Measurements from ENCODE around the gene HOXD11.

HOXD11 gene

GRCh38 chr2:176128172-176128981, 21.3 kb downstream of the HOXD11 start:
- DNase-seq (ENCODE audit: low spot score in 2 of 2): no peak
- no peaks in the 10 kb centered on the region for H3K9me3 ChIP-seq
- no peak overlapping the region for H3K4me3 ChIP-seq
- in situ Hi-C loops (cut with MboI; ENCODE audit: low sequenced_read_pairs): loop anchor here (5.0 to 10.0 kb wide), 4 partner anchors 426 to 1026 kb away; no protein-coding TSS in a partner anchor
- peaks cover 11% of the 10 kb centered on the region; the same call in 1 of the 2 replicates for H3K4me1 ChIP-seq
- H3K36me3 ChIP-seq (replicated peaks): no peaks in the 10 kb centered on the region
- H3K27me3 ChIP-seq (ENCODE audit: low read depth): peaks cover 3% of the 10 kb centered on the region; the same call in 1 of the 2 replicates

GRCh38 chr2:176128982-176129796, 22.1 kb downstream of the HOXD11 start, which contains the start of gene HOXD8:
TSS of gene HOXD8 (plus strand) at chr2:176129705. CDS start at chr2:176130367, 662 bp downstream.
- Histone ChIP-seq H3K27me3 (ENCODE audit: low read depth) (no peaks in the 10 kb centered on the region), H3K4me3 (peak within 1 kb of the TSS; percentile 42), H3K4me1 (peaks cover 11% of the 10 kb centered on the region; the same call in 1 of the 2 replicates), H3K36me3 (replicated peaks) (no peaks in the 10 kb centered on the region), H3K9me3 (no peaks in the 10 kb centered on the region)
- peak in 1 of 2 experiments; percentile 83 for DNase-seq (ENCODE audit: low spot score in 2 of 2)
- in situ Hi-C loops (cut with MboI; ENCODE audit: low sequenced_read_pairs): loop anchor here (5.0 to 10.0 kb wide), 4 partner anchors 426 to 1026 kb away; no protein-coding TSS in a partner anchor

- Histone ChIP-seq H3K4me3 (peak overlapping the region; percentile 30), H3K9me3 (no peaks in the 10 kb centered on the region), H3K27me3 (ENCODE audit: low read depth) (no peaks in the 10 kb centered on the region), H3K4me1 (peaks cover 11% of the 10 kb centered on the region), H3K36me3 (replicated peaks) (no peaks in the 10 kb centered on the region)
- peak in 1 of 2 experiments; percentile 59 for DNase-seq (ENCODE audit: low spot score in 2 of 2)
- in situ Hi-C loops (cut with MboI; ENCODE audit: low sequenced_read_pairs): loop anchor here (5.0 to 10.0 kb wide), 4 partner anchors 425 to 1025 kb away; no protein-coding TSS in a partner anchor
Observed at GRCh38 chr2:176129813-176130146, 22.7 kb downstream of the HOXD11 start.

GRCh38 chr2:176130147-176130956, 23.3 kb downstream of the HOXD11 start:
- H3K4me3 ChIP-seq: peak overlapping the region; percentile 42
- DNase-seq (ENCODE audit: low spot score in 2 of 2): peak in 1 of 2 experiments; percentile 68
- H3K27me3 ChIP-seq (ENCODE audit: low read depth): no peaks in the 10 kb centered on the region
- in situ Hi-C loops (cut with MboI; ENCODE audit: low sequenced_read_pairs): no loop called here
- peaks cover 17% of the 10 kb centered on the region for H3K4me1 ChIP-seq
- no peaks in the 10 kb centered on the region for H3K36me3 ChIP-seq (replicated peaks)
- no peaks in the 10 kb centered on the region for H3K9me3 ChIP-seq

- H3K4me3 ChIP-seq: peak overlapping the region; percentile 42
- H3K36me3 ChIP-seq (replicated peaks): no peaks in the 10 kb centered on the region
- no peaks in the 10 kb centered on the region for H3K27me3 ChIP-seq (ENCODE audit: low read depth)
- in situ Hi-C loops (cut with MboI; ENCODE audit: low sequenced_read_pairs): no loop called here
- H3K4me1 ChIP-seq: peaks cover 22% of the 10 kb centered on the region
- H3K9me3 ChIP-seq: no peaks in the 10 kb centered on the region
- DNase-seq (ENCODE audit: low spot score in 2 of 2): no peak
Observed at GRCh38 chr2:176130957-176131847, 24.1 kb downstream of the HOXD11 start.

- Histone ChIP-seq H3K4me1 (peaks cover 22% of the 10 kb centered on the region), H3K27me3 (ENCODE audit: low read depth) (no peaks in the 10 kb centered on the region), H3K4me3 (no peak overlapping the region; the same call in 1 of the 2 replicates), H3K36me3 (replicated peaks) (no peaks in the 10 kb centered on the region), H3K9me3 (no peaks in the 10 kb centered on the region)
- DNase-seq (ENCODE audit: low spot score in 2 of 2): no peak
- in situ Hi-C loops (cut with MboI; ENCODE audit: low sequenced_read_pairs): no loop called here
Observed at GRCh38 chr2:176131848-176132158, 24.7 kb downstream of the HOXD11 start.

- Histone ChIP-seq H3K4me3 (peak overlapping the region; percentile 13), H3K4me1 (peaks cover 22% of the 10 kb centered on the region), H3K36me3 (replicated peaks) (no peaks in the 10 kb centered on the region), H3K27me3 (ENCODE audit: low read depth) (no peaks in the 10 kb centered on the region), H3K9me3 (no peaks in the 10 kb centered on the region)
- in situ Hi-C loops (cut with MboI; ENCODE audit: low sequenced_read_pairs): no loop called here
- DNase-seq (ENCODE audit: low spot score in 2 of 2): no peak
Observed at GRCh38 chr2:176132205-176133171, 25.4 kb downstream of the HOXD11 start.

- Histone ChIP-seq H3K27me3 (ENCODE audit: low read depth) (no peaks in the 10 kb centered on the region), H3K9me3 (no peaks in the 10 kb centered on the region), H3K36me3 (replicated peaks) (no peaks in the 10 kb centered on the region), H3K4me3 (no peak overlapping the region), H3K4me1 (peaks cover 27% of the 10 kb centered on the region)
- no peak for DNase-seq (ENCODE audit: low spot score in 2 of 2)
- in situ Hi-C loops (cut with MboI; ENCODE audit: low sequenced_read_pairs): no loop called here
Observed at GRCh38 chr2:176133389-176133788, 26.3 kb downstream of the HOXD11 start.

- in situ Hi-C loops (cut with MboI; ENCODE audit: low sequenced_read_pairs): no loop called here
- Histone ChIP-seq H3K9me3 (no peaks in the 10 kb centered on the region), H3K36me3 (replicated peaks) (no peaks in the 10 kb centered on the region), H3K4me1 (peaks cover 28% of the 10 kb centered on the region), H3K4me3 (no peak overlapping the region), H3K27me3 (ENCODE audit: low read depth) (no peaks in the 10 kb centered on the region)
- DNase-seq (ENCODE audit: low spot score in 2 of 2): no peak
Observed at GRCh38 chr2:176134035-176134434, 27.0 kb downstream of the HOXD11 start.

GRCh38 chr2:176135035-176135440, 28.0 kb downstream of the HOXD11 start:
- Histone ChIP-seq H3K36me3 (replicated peaks) (no peaks in the 10 kb centered on the region), H3K9me3 (no peaks in the 10 kb centered on the region), H3K4me3 (no peak overlapping the region), H3K27me3 (ENCODE audit: low read depth) (no peaks in the 10 kb centered on the region), H3K4me1 (peaks cover 24% of the 10 kb centered on the region)
- DNase-seq (ENCODE audit: low spot score in 2 of 2): peak in 1 of 2 experiments; percentile 41
- in situ Hi-C loops (cut with MboI; ENCODE audit: low sequenced_read_pairs): loop anchor here (5.0 kb wide), 1 partner anchor 322 kb away; no protein-coding TSS in a partner anchor

- in situ Hi-C loops (cut with MboI; ENCODE audit: low sequenced_read_pairs): loop anchor here (5.0 kb wide), 1 partner anchor 321 kb away; no protein-coding TSS in a partner anchor
- peaks cover 26% of the 10 kb centered on the region for H3K4me1 ChIP-seq
- H3K9me3 ChIP-seq: no peaks in the 10 kb centered on the region
- no peaks in the 10 kb centered on the region for H3K27me3 ChIP-seq (ENCODE audit: low read depth)
- peak; percentile 66 to 68 for DNase-seq (ENCODE audit: low spot score in 2 of 2)
- peak overlapping the region; percentile 64 for H3K4me3 ChIP-seq
- H3K36me3 ChIP-seq (replicated peaks): no peaks in the 10 kb centered on the region
Observed at GRCh38 chr2:176136374-176137251, 29.5 kb downstream of the HOXD11 start.

Measured in HAP-1 (cell line).